BLaER1 (cell line): ENCODE results near the gene GAS2L2.
A peak's percentile ranks its signal among the peaks of the same experiment; 100 is the strongest.

Experiments
- H3K27ac ChIP-seq: shearing (Covaris generic); formaldehyde crosslinking; 2 replicates; pipeline ENCODE4 v1.8.1; 2022
- H3K27me3 ChIP-seq: shearing (Covaris generic); formaldehyde crosslinking; 2 replicates; pipeline ENCODE4 v1.8.1; 2022
- H3K36me3 ChIP-seq: shearing (Covaris generic); formaldehyde crosslinking; 2 replicates; pipeline ENCODE4 v1.8.1; 2022
- H3K4me1 ChIP-seq: shearing (Covaris generic); formaldehyde crosslinking; 2 replicates; pipeline ENCODE4 v1.8.1; 2022
- H3K4me2 ChIP-seq: shearing (Covaris generic); formaldehyde crosslinking; 2 replicates; pipeline ENCODE4 v1.8.1; 2022
- H3K4me3 ChIP-seq: shearing (Covaris generic); formaldehyde crosslinking; 2 replicates; pipeline ENCODE4 v1.8.1; 2022
- H3K9ac ChIP-seq: shearing (Covaris generic); formaldehyde crosslinking; 2 replicates; pipeline ENCODE4 v1.8.1; 2022
- H3K9me3 ChIP-seq: shearing (Covaris generic); formaldehyde crosslinking; 2 replicates; pipeline ENCODE4 v1.8.1; 2022
- H4K20me1 ChIP-seq: shearing (Covaris generic); formaldehyde crosslinking; 2 replicates; pipeline ENCODE4 v1.8.1; 2022
- Cebpa-rat ChIP-seq: shearing (Covaris generic); IDR thresholded peaks from 2 replicates; pipeline ENCODE4 v1.8.1; 2022

GAS2L2 gene

DNA sequence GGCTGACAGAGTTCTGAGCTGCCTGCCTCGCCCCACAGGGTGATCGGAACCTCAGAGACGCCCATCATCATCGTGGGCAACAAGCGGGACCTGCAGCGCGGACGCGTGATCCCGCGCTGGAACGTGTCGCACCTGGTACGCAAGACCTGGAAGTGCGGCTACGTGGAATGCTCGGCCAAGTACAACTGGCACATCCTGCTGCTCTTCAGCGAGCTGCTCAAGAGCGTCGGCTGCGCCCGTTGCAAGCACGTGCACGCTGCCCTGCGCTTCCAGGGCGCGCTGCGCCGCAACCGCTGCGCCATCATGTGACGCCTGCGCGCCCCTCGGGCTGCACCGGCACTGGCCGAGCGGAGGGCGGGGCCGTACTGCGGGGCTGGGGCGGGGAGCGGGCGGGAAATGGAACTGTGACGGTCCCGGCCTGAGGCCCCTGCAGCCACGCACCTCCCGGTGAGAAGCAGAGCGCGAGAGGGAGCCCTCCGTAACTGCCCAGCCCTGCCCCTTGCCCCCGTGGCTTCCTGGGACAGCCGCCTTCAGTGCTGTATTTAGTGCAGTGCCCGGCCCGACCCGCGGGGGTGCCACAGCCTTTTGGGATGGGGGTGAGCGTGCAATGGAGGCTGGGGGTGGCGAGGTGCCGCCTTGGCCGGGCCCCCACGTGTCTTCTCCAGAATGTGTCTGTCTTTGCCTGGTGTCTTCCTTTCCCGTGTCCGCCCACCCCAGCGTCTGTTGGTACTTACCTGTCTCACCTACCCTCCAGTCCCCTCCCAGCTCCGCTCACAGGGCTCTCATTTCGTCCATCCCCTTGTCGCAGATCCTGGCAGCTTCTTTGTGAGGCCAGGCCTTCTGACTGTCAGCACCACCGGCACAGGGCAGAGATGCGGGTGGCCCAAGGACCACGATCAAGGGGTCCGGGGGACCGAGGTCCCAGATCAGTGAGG lies 11.8 kb downstream of the GAS2L2 start:
- peaks cover 40% of the 10 kb centered on the region for H3K27me3 ChIP-seq
- H4K20me1 ChIP-seq = peaks cover 71% of the 10 kb centered on the region
- H3K4me3 ChIP-seq = no peak overlapping the region

DNA sequence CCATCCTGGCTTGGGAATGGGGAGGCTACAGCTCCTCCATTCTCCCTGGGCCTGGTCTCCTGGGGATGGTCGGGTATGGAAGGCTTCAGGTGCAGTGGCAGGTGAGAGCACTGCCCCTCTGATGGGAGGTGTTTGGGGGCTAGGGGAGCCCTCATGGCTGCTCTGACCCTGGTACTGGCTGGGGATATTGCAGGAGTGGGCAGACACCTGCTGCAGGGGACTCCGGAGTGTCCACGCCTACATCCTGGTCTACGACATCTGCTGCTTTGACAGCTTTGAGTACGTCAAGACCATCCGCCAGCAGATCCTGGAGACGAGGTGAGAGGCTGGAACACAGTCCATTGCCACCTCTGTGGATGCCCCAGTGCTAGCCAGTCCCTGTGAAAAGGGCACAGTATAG lies 12.8 kb downstream of the GAS2L2 start:
- Histone ChIP-seq H3K9ac (no peak overlapping the region), H3K4me3 (no peak overlapping the region), H3K4me2 (no peak overlapping the region), H4K20me1 (peaks cover 66% of the 10 kb centered on the region), H3K4me1 (0 out of 2 replicates have a peak, but pooled peaks cover 5% of the 10 kb centered on the region), H3K27me3 (peaks cover 40% of the 10 kb centered on the region), H3K27ac (no peak overlapping the region), H3K36me3 (peaks cover 4% of the 10 kb centered on the region; the same call in 1 of the 2 replicates), H3K9me3 (no peaks in the 10 kb centered on the region)
- TF ChIP-seq Cebpa-rat = no peak

More for the DNA sequence above, 11.8 kb downstream of the GAS2L2 start:
- H3K4me1 ChIP-seq = 0 out of 2 replicates have a peak, but pooled peaks cover 5% of the 10 kb centered on the region
- no peak overlapping the region for H3K27ac ChIP-seq
- no peak overlapping the region for H3K4me2 ChIP-seq
- H3K9me3 ChIP-seq = no peaks in the 10 kb centered on the region
- no peak for TF ChIP-seq Cebpa-rat
- H3K36me3 ChIP-seq = peaks cover 2% of the 10 kb centered on the region; the same call in 1 of the 2 replicates
- no peak overlapping the region for H3K9ac ChIP-seq

DNA sequence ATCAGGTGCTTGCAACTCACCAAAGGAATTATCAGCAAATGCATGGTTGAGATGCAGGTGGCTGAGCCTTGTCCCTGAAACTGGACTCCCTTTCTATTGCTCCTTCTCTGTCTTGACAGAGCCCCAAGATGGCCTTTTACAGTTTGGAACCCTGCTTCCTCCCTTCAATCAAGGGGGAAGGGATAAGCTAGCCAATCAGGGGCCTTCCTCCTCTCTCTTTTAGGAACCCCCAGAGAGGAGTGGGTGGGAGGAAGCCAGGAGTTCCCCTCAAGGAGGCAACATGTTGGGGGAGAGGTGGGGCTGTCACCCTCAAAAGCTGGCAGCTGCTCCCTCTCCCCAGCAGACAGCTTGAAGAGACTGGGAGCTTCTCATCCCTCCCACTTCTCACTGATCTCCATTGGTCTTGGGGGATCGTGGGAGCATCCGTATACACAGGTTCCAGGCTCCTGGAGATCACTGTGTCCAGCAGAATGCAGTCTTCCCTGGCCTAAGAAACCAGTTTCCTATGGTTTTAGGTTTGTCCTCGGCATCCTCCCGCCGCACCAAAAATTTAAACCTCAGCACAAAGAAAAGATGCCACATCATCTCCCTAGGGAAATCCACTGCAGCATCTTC lies 14.4 kb downstream of the GAS2L2 start:
- H3K4me1 ChIP-seq = peaks cover 7% of the 10 kb centered on the region
- no peak overlapping the region for H3K27ac ChIP-seq
- TF ChIP-seq Cebpa-rat = no peak
- H3K9me3 ChIP-seq = no peaks in the 10 kb centered on the region
- no peak overlapping the region; the same call in 1 of the 2 replicates for H3K4me2 ChIP-seq
- H4K20me1 ChIP-seq = peaks cover 75% of the 10 kb centered on the region
- H3K9ac ChIP-seq = no peak overlapping the region
- H3K4me3 ChIP-seq = no peak overlapping the region
- H3K27me3 ChIP-seq = peaks cover 39% of the 10 kb centered on the region
- peaks cover 4% of the 10 kb centered on the region; the same call in 1 of the 2 replicates for H3K36me3 ChIP-seq

DNA sequence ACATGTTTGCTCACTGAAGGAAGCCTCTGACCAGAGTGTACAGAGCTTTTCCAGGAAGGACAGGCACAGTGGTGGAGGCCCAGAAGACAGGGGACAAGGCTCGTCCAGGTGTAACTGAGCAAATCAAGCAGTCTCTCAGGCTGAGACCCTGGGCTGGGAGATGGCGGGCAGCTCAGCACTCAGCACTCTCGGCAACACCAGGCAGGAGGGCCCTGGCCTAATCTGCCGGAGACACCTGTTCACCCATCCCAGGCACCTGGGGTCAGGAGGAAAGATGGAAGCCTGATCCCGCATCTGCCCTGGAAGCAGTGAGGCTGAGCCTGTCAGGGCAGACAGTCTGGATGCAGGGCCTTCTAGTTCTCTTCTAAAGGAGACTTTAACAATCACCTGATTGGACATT lies 16.8 kb downstream of the GAS2L2 start:
- Histone ChIP-seq H3K27ac (no peak overlapping the region), H3K9me3 (no peaks in the 10 kb centered on the region), H3K4me1 (peaks cover 25% of the 10 kb centered on the region), H3K27me3 (peaks cover 15% of the 10 kb centered on the region), H3K36me3 (peaks cover 4% of the 10 kb centered on the region; the same call in 1 of the 2 replicates), H4K20me1 (peaks cover 67% of the 10 kb centered on the region), H3K4me3 (no peak overlapping the region), H3K9ac (no peak overlapping the region), H3K4me2 (no peak overlapping the region)
- TF ChIP-seq Cebpa-rat = no peak

DNA sequence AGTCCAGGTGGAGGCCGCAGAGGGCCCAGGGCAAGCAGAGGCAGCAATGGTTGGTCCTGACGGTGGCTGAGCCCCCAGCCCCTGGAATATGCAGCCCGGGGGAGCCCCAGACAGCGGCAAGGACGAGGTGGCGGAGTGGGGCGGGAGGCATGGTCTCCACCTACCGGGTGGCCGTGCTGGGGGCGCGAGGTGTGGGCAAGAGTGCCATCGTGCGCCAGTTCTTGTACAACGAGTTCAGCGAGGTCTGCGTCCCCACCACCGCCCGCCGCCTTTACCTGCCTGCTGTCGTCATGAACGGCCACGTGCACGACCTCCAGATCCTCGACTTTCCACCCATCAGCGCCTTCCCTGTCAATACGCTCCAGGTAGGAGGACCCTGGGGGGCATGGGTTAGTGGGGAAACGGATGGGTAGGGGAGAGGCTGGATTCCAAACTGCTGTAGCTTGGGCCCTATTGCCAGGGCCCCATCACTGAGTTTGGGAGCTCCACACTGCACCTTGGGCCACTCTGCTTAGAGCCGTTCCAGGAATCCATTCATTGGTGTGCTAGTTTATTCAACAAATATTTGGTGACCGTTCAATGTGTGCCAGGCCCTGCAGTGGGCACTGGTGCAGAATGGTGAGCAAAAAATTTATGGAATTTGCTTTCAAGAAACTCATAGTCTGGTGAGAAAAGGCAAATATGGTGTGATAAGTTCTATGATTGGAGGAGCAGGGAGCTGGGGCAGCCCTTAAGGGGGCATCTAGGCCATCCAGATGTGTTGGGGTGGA lies 17.8 kb downstream of the GAS2L2 start:
- TF ChIP-seq Cebpa-rat = no peak
- Histone ChIP-seq H3K4me2 (no peak overlapping the region), H4K20me1 (peaks cover 57% of the 10 kb centered on the region), H3K36me3 (peaks cover 4% of the 10 kb centered on the region; the same call in 1 of the 2 replicates), H3K4me1 (peaks cover 36% of the 10 kb centered on the region), H3K9ac (no peak overlapping the region), H3K4me3 (no peak overlapping the region), H3K9me3 (no peaks in the 10 kb centered on the region), H3K27me3 (peaks cover 5% of the 10 kb centered on the region), H3K27ac (no peak overlapping the region)

DNA sequence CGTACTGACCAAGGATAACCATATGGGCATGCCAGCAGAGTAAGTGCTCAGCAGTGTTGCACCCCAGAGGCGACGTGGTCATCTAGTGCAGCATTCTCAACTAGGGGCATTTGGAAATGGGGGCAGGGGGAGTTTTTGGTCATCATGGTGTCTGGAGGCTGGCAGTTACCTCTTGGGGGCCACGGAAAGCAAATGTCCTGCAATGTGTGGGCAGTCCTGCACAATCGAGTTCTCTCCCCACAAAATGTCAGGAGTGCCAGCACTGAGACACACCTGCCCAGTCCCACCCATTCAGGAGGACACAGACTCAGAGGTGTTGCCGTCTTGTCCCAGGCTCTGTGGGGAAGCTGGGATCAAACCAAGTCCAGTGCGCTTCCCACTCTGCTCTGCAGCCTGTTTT lies 18.6 kb downstream of the GAS2L2 start:
- peaks cover 5% of the 10 kb centered on the region; the same call in 1 of the 2 replicates for H3K36me3 ChIP-seq
- no peak overlapping the region for H3K4me3 ChIP-seq
- no peaks in the 10 kb centered on the region; the same call in 1 of the 2 replicates for H3K27me3 ChIP-seq
- no peak overlapping the region for H3K27ac ChIP-seq
- no peak overlapping the region for H3K4me2 ChIP-seq
- no peak for TF ChIP-seq Cebpa-rat
- no peaks in the 10 kb centered on the region for H3K9me3 ChIP-seq
- H4K20me1 ChIP-seq = peaks cover 48% of the 10 kb centered on the region
- H3K4me1 ChIP-seq = peaks cover 41% of the 10 kb centered on the region
- H3K9ac ChIP-seq = no peak overlapping the region

DNA sequence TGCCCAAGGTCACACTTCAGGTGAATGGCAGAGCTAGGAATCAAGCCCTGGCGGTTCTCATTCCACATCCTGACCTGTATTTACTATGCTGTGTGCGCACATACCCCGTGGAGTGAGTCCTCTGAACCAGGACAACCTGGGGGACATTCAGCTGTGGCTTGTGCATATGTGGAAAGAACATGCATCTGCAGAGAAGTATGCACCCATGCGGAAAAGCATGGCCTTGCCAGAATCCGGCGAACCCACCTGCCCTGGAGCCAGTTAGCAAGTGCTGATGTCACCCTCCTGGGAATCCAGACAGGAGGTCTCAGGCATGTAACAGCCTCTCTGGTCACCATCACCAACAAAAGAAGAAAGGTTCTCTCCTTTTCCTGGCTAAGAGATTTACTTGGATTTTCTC lies 19.7 kb downstream of the GAS2L2 start:
- Histone ChIP-seq H3K9ac (no peak overlapping the region), H3K27ac (no peak overlapping the region), H3K4me3 (peak overlapping the region; percentile 79; the same call in 1 of the 2 replicates), H3K4me1 (peaks cover 36% of the 10 kb centered on the region), H4K20me1 (peaks cover 45% of the 10 kb centered on the region), H3K4me2 (peak overlapping the region; percentile 99), H3K27me3 (no peaks in the 10 kb centered on the region), H3K36me3 (peaks cover 16% of the 10 kb centered on the region; the same call in 1 of the 2 replicates), H3K9me3 (no peaks in the 10 kb centered on the region)
- TF ChIP-seq Cebpa-rat = no peak

DNA sequence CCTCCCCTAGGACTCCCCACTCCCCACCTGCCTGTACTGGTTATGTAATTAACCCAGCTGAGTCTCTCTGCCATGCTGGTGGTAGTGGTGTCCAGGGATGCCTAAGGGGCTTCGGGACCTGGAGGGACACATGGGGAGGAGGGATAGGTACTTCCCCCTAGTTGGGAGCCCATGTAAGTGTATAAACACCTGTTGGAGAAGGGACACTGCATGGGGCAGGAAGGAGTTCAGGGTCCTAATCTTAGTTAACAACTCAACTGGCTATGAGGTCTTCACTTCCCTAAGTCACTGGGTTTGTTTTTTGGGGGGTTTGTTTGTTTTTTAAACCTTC lies 20.3 kb downstream of the GAS2L2 start:
- H3K4me3 ChIP-seq = peak overlapping the region; percentile 79
- H3K27ac ChIP-seq = no peak overlapping the region; the same call in 1 of the 2 replicates
- no peaks in the 10 kb centered on the region for H3K27me3 ChIP-seq
- H3K9ac ChIP-seq = peak overlapping the region; percentile 82
- peaks cover 39% of the 10 kb centered on the region for H4K20me1 ChIP-seq
- no peaks in the 10 kb centered on the region for H3K9me3 ChIP-seq
- peaks cover 36% of the 10 kb centered on the region for H3K4me1 ChIP-seq
- no peak for TF ChIP-seq Cebpa-rat
- H3K4me2 ChIP-seq = peak overlapping the region; percentile 99
- H3K36me3 ChIP-seq = peaks cover 19% of the 10 kb centered on the region; the same call in 1 of the 2 replicates
